Heart right ventricle (tissue), 16 donors: Measurements from ENCODE around the gene C4orf51. TPM values are rescaled to one million over a fixed set of nuclear protein-coding genes. Genes with fewer than 3 reads are reported as not detected.

ENCODE experiments used
- ATAC-seq, 8 donors: fragments of 200-7000 bp; cut with Tn5 transposase; one replicate each; pipeline ENCODE4 v1.9.1; 2020; ENCODE audit warnings: mild to moderate bottlenecking in 8 of 8, moderate library complexity in 8 of 8, moderate number of reproducible peaks in 1 of 8
- DNase-seq, 2 donors: peaks; one replicate each; pipeline ENCODE4 v3.0.0-alpha.2; 2020
- H3K27ac ChIP-seq, 10 donors: fragments of 200-600 bp; sonication (generic) in 2 of 10; one replicate each; pipeline versions ENCODE4 v1.5.0 to v1.8.0; 2020 to 2022; ENCODE audit warnings: mild to moderate bottlenecking in 3 of 10
- H3K27me3 ChIP-seq, 7 donors: fragments of 200-600 bp; one replicate each; pipeline ENCODE4 v1.8.0; 2021 to 2022; ENCODE audit warnings: mild to moderate bottlenecking in 2 of 7
- H3K36me3 ChIP-seq, 9 donors: fragments of 200-600 bp; sonication (generic) in 1 of 9; one replicate each; pipeline versions ENCODE4 v1.5.0 to v1.8.0; 2020 to 2022; ENCODE audit warnings: mild to moderate bottlenecking in 2 of 9
- H3K4me1 ChIP-seq, 9 donors: fragments of 200-600 bp; sonication (generic) in 1 of 9; one replicate each; pipeline versions ENCODE4 v1.5.0 to v1.8.0; 2020 to 2022; ENCODE audit warnings: mild to moderate bottlenecking in 4 of 9
- H3K4me3 ChIP-seq, 10 donors: fragments of 200-600 bp; sonication (generic) in 2 of 10; one replicate each; pipeline versions ENCODE4 v1.5.0 to v1.8.0; 2020 to 2022; ENCODE audit warnings: mild to moderate bottlenecking in 7 of 10, moderate library complexity in 2 of 10
- H3K9me3 ChIP-seq, 11 donors: fragments of 200-600 bp in 10 of 11; sonication (generic) in 2 of 11; one replicate each; pipeline versions ENCODE4 v1.5.0 to v1.8.0; 2013 to 2022; ENCODE audit warnings: mild to moderate bottlenecking in 2 of 11, control low read depth in 1 of 11, moderate library complexity in 1 of 11
- WGBS, 2 donors: extraction: QIAGEN DNeasy Blood & Tissue Kit; methylation state at CpG; one replicate each; pipeline ENCODE4 v1.1.7; 2013; ENCODE audit warnings: inconsistent platforms in 1 of 2; 5-methylcytosine and 5-hydroxymethylcytosine counted together
- intact Hi-C, 10 donors: fragments of 100-400 bp; cut with DNase I; formaldehyde crosslinking; loops; one replicate each; pipeline versions ENCODE4 v1.11.1 to v1.14.2; 2022
- polyA plus RNA-seq, 2 donors: library from polyadenylated mRNA; stranded (reverse); fragments of 200-250 nt; gene quantifications; one replicate each; pipeline ENCODE4 v1.2.3, GENCODE V29; 2013
- total RNA-seq, 10 donors: library from RNA; stranded (reverse); fragmentation: NEBNext Ultra II Directional in 3 of 10; extraction: Animal tissue kit (Norgen Biotek cat#: 25700) in 3 of 10; gene quantifications; one replicate each; pipeline versions ENCODE4 v1.2.1 to v1.2.4, GENCODE V29; 2021 to 2023
- TF ChIP-seq, protein P1 (sequence below), 9 donors: fragments of 200-600 bp; sonication (generic) in 2 of 9; IDR thresholded peaks; one replicate each; pipeline versions ENCODE4 v1.5.0 to v1.8.0; 2021 to 2022; ENCODE audit warnings: antibody characterized with exemption in 9 of 9, mild to moderate bottlenecking in 5 of 9, moderate library complexity in 1 of 9
- donor health status: Arrhythmogenic right ventricular cardiomyopathy.
- donor health status: ischemic (EF 13 %, LVEDD 7.1; RV severe dilation, severe dysfunction).
- donor health status: healthy with polysubstance abuse.
- donor health status: DM: no; HTN: yes; CAD: no.
- donor health status: DM: no; HTN: no; CAD: no.
- donor health status: ischemic (EF 25% LVEDD 6.9; RV normal size, moderate dysfunction).
- donor health status: ischemic (EF 25% LVEDD 5.7; RV mildly dilated, moderate dysfunction).
- donor health status: healthy.
- donor health status: DM: yes; HTN: yes; CAD: no.
- donor health status: Ischemic cardiomyopathy.
- donor health status: ischemic (EF 35%, LVEDD 5.7; RV mildly dilated, moderate dysfunction).
- donor health status: nonischemic (EF 11% LVEDD 7.7; RV severe dilation, severe dysfunction).
- donor health status: DM: yes; HTN: yes; CAD: no.
- donor health status: PGD.
- donor health status: ischemic (EF 29% LVEDD 5.4; RV normal size, mild dysfunction).
- donor health status: nonischemic (EF 23%, LVEDD 6.1; RV moderate dilation, normal function).

C4orf51 gene
- total and polyA plus RNA-seq, 12 donors: not detected

GRCh38 chr4:145762719-145763118 is 82.8 kb downstream of the C4orf51 start:
- DNase-seq (no peak), ATAC-seq (no peak)
- Histone ChIP-seq H3K4me3 (no peak overlapping the region), H3K27me3 (no peaks in the 10 kb centered on the region), H3K36me3 (peaks cover 0 to 67% (median 20%) of the 10 kb centered on the region in 9 donors), H3K9me3 (peaks cover 0 to 6% (median 0%) of the 10 kb centered on the region in 11 donors), H3K4me1 (peaks cover 0 to 5% (median 0%) of the 10 kb centered on the region in 9 donors), H3K27ac (no peak overlapping the region)
- intact Hi-C loops: loop anchor here in 1 of 10 donors (10.0 kb wide), 1 partner anchor 118 kb away; no protein-coding TSS in a partner anchor
- TF ChIP-seq, protein P1, sequence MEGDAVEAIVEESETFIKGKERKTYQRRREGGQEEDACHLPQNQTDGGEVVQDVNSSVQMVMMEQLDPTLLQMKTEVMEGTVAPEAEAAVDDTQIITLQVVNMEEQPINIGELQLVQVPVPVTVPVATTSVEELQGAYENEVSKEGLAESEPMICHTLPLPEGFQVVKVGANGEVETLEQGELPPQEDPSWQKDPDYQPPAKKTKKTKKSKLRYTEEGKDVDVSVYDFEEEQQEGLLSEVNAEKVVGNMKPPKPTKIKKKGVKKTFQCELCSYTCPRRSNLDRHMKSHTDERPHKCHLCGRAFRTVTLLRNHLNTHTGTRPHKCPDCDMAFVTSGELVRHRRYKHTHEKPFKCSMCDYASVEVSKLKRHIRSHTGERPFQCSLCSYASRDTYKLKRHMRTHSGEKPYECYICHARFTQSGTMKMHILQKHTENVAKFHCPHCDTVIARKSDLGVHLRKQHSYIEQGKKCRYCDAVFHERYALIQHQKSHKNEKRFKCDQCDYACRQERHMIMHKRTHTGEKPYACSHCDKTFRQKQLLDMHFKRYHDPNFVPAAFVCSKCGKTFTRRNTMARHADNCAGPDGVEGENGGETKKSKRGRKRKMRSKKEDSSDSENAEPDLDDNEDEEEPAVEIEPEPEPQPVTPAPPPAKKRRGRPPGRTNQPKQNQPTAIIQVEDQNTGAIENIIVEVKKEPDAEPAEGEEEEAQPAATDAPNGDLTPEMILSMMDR (IDR thresholded peaks at IDR 0.05): no peak
- WGBS, 2 donors: 94 to 95% methylated on average over 8 of the region's 8 CpGs

DNA sequence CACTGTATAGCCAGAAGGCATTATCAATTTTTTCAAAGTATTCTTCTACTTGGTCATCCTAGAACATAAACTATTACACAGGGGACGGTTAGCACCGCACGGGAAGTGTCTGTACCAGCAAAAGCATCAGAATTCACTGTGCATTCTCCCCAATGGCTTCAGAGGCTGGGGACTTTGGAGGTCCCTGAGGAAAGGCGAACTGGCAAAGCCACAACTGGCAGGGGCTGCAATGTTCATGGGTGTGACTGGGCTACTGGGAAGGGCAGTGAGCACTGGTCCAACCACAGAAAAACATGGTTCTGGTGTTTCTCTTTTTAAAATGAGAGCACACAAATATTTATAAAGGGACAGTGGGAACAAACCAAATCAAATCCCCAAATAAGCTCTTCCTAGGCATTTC is 83.5 kb downstream of the C4orf51 start:
- no peak for ATAC-seq
- intact Hi-C loops: loop anchor here in 1 of 10 donors (10.0 kb wide), 1 partner anchor 119 kb away; no protein-coding TSS in a partner anchor
- TF ChIP-seq, protein P1 (IDR thresholded peaks at IDR 0.05): no peak
- peaks cover 0 to 73% (median 20%) of the 10 kb centered on the region in 9 donors for H3K36me3 ChIP-seq
- H3K9me3 ChIP-seq: peaks cover 0 to 11% (median 0%) of the 10 kb centered on the region in 11 donors
- no peak for DNase-seq
- no peak overlapping the region for H3K4me3 ChIP-seq
- no peaks in the 10 kb centered on the region for H3K27me3 ChIP-seq
- peaks cover 0 to 5% (median 0%) of the 10 kb centered on the region in 9 donors for H3K4me1 ChIP-seq
- H3K27ac ChIP-seq: no peak overlapping the region
- 79 to 85% methylated on average over 4 of the region's 4 CpGs for WGBS, 2 donors

- peaks cover 0 to 11% (median 0%) of the 10 kb centered on the region in 11 donors for H3K9me3 ChIP-seq
Observed at GRCh38 chr4:145766273-145766672, 86.3 kb downstream of the C4orf51 start.

DNA sequence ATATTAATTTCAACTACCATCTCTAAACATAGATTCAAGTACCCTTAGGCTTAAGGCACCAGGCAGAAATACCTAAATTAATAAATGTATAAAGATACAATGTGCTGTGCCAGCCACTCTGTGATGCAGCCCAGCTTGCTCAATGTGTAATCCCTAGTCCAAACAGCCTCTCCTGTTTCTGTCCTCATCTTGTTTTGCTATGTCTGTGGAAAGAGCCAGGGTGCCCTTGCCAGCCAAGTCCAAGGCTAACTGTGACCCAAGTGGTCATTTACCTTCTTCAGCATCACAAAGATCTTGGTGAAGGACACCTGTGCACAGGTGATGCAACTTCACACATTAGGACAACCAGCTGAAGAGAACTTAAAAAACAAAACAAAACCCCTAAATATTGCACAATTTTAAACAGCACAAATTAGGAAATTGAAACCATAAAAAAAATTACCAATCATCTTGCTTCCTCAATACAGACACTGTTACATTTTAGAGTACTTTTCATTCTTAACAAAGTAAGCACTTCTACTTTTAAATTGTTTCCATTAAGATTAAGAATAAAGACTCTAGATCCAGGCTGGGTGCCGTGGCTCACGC is 89.6 kb downstream of the C4orf51 start:
- no peak overlapping the region for H3K27ac ChIP-seq
- no peak for ATAC-seq
- peaks cover 0 to 14% (median 0%) of the 10 kb centered on the region in 9 donors for H3K4me1 ChIP-seq
- 87 to 97% methylated on average over 2 of the region's 2 CpGs for WGBS, 2 donors
- peaks cover 0 to 48% (median 10%) of the 10 kb centered on the region in 9 donors for H3K36me3 ChIP-seq
- no peak overlapping the region for H3K4me3 ChIP-seq
- no peak for DNase-seq
- no peaks in the 10 kb centered on the region for H3K27me3 ChIP-seq
- TF ChIP-seq, protein P1 (IDR thresholded peaks at IDR 0.05): no peak
- intact Hi-C loops: loop anchor here in 1 of 10 donors (10.0 kb wide), 1 partner anchor 125 kb away; no protein-coding TSS in a partner anchor
- peaks cover 0 to 11% (median 0%) of the 10 kb centered on the region in 11 donors for H3K9me3 ChIP-seq

More at GRCh38 chr4:145766273-145766672, 86.3 kb downstream of the C4orf51 start:
- peaks cover 0 to 6% (median 0%) of the 10 kb centered on the region in 9 donors for H3K4me1 ChIP-seq
- no peak overlapping the region for H3K27ac ChIP-seq
- DNase-seq (no peak), ATAC-seq (no peak)
- H3K27me3 ChIP-seq: no peaks in the 10 kb centered on the region
- intact Hi-C loops: loop anchor here in 1 of 10 donors (10.0 kb wide), 1 partner anchor 121 kb away; no protein-coding TSS in a partner anchor
- TF ChIP-seq, protein P1 (IDR thresholded peaks at IDR 0.05): no peak
- no peak overlapping the region for H3K4me3 ChIP-seq
- 95 to 100% methylated on average over 5 of the region's 5 CpGs for WGBS, 2 donors
- peaks cover 0 to 53% (median 12%) of the 10 kb centered on the region in 9 donors for H3K36me3 ChIP-seq
